GM21723 (cell line): ENCODE results near the gene NLRC5.
A peak's percentile ranks its signal among the peaks of the same experiment; 100 is the strongest.
"Not testable (repeated sequence)": the region's sequence is repeated elsewhere in the genome, so short reads cannot be mapped to it uniquely, and the experiment has no call there.

Experiments used
- ATAC-seq: cut with Tn5 transposase; IDR thresholded peaks from one replicate; pipeline ENCODE4 v1.9.1; 2021; ENCODE audit warnings: mild to moderate bottlenecking, moderate library complexity; ENCODE audit not compliant: unreplicated experiment

The NLRC5 gene

GRCh38 chr16:57092786-57093411 lies 103.5 kb downstream of the NLRC5 start:
- peak; percentile 55 for ATAC-seq

GRCh38 chr16:57093666-57094564 lies 104.6 kb downstream of the NLRC5 start:
- no peak for ATAC-seq

DNA sequence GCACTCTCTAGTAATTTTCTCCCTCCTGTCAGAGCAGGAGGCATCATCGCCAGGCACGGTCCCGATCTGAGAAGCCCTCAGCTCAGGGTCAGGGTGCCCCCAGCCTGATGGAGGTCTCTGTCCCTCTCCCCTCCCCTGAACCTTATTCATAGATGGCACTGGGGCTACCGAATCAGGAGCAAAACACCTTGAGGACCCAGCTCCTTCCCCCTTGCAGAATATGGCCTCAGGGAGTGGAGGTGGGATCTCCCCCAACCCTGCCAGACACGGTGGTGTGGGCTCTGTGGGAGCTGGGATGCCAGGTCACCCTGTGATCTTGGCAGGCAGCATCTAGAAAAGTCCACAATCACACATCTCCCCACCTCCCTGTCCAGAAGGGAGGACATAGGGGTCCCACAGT lies 105.6 kb downstream of the NLRC5 start:
- no peak for ATAC-seq

DNA sequence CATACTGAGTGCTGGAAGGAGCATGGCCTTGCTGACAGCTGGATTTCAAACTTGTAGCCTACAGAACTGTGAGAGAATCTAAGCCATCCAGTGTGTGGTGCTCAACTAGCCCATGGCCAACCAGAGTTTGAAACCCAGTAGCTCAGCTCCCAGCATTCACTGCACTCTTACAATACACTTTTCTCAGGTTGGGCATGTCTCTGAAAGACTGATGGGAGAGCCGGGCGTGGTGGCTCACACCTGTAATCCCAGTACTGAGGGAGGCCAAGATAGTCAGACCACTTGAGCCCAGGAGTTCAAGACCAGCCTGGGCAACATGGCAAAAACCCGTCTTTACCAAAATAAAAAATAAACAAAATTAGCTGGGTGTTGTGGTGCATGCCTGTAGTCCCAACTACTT lies 106.8 kb downstream of the NLRC5 start:
- no peak for ATAC-seq

DNA sequence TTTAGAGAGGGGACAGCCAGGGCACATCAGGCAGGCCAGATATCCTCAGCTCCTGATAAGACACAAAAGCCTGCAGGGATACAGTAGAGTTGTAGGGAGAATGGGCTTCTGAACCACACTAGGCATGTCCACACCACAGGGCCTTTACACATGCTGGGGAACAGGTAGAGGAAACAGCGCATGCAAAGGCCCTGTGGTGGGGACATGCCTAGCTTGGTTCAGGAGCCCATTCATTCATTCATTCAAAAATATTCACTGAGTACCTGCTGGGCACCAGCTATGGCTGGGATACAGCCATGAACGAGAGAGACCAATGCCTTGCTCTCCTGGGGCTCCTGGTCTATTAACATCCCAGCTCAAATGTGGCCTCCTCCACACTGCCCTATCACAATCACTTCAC lies 107.4 kb downstream of the NLRC5 start:
- no peak for ATAC-seq

DNA sequence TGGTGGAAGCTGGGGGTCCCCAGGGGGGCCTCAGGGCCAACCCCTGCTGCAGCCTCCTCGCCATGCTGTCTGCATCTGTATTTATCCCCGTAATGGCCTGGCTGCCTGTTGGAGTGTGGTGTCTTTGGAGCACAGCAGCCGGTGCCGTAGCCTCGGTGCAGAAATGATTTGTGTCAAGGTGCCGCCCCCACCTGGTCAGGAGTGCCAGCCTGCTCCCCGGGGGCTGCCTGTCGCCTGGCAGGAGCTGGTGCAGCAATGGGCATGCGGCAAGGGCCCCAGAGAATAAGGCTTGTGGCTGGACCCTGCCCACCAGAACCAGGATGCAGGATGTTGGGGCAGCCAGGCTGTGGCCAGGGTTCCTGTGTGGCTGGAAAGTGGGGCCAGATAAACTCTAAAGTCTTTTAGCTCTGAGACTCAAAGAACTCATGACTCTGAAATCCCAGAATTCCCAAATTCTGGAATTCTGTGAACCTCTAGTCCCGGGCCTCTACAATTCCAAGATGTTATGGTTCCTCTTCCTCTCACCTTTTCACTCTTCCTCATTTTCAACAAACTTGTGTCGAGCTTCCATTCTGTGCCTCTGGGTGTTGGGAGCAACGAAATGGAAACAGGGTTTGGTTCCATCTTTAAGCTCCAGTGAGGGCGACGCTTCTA lies 109.0 kb downstream of the NLRC5 start:
- no peak for ATAC-seq

DNA sequence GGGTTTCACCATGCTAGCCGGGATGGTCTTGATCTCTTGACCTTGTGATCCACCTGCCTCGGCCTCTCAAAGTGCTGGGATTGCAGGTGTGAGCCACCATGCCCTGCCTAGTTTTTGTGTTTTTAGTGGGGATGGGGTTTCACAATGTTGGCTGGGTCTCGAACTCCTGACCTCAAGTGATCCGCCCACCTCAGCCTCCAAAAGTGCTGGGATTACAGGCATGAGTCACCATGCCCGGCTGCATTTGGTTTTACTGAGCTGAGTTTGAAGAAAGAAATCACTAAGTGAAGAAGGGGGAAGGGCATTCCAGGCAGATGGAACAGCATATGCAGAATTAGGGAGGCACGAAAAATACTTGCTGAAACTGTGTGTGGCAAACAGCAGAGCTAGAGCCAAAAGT lies 110.6 kb downstream of the NLRC5 start:
- ATAC-seq, result not testable (repeated sequence)

DNA sequence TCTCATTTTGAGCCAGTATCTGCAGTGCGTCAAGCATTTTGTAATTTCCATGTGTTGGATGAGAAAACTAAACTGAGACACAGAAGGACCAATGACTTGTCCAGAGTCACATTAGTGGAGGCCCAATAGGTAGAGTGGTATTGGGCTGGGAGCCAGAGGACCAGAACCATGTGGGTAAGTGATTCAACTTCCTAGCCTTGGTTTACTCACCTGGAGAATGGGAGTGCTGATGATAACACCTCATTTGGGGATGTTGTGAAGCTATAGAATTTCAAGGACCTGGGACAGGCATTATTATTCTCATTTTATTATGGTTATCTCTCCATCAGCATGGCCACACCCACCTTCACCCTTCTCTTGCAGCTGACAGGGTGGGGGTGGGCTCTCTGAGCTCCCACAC lies 111.1 kb downstream of the NLRC5 start:
- ATAC-seq, result no peak

- ATAC-seq, result no peak
Observed at GRCh38 chr16:57102888-57103851, 113.8 kb downstream of the NLRC5 start.

GRCh38 chr16:57104706-57105105 lies 115.3 kb downstream of the NLRC5 start:
- ATAC-seq, result no peak

DNA sequence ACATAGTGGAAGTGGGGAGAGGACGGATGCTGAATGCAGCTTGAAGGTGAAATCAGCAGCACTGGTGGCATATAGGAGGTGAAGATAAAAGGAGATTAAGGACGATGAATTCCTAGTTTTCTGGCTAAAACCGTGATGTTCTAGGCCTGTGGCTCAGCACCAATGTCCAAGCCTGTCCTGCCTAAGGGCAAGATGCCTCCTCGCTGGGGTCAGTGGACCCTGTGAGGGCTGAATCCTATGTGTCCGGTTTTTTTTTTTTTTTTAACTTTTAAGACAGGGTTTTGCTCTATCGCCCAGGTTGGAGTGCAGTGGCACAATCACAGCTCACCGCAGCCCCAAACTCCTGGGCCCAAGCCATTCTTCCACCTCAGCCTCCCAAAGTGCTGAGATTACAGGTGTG lies 115.8 kb downstream of the NLRC5 start:
- no peak for ATAC-seq

DNA sequence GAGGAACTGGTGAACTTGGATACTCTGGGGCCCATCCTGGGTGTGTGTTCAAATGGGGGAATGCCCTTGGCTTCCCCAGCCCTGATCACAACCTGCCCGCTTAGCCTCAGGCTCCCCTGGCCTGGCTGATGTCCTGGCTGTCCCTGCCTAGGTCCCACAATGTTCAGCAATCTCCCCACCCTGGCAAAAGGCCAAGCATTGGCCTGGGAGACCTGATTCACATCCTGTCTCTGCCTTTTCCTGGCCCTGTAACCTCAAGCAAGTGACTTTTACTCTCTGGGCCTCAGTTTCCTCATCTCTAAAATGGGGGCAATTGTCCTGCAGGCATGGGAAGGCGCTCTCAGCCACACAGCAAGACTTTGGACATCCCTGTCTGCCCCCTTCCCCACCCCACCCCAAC lies 117.4 kb downstream of the NLRC5 start:
- ATAC-seq, result no peak

DNA sequence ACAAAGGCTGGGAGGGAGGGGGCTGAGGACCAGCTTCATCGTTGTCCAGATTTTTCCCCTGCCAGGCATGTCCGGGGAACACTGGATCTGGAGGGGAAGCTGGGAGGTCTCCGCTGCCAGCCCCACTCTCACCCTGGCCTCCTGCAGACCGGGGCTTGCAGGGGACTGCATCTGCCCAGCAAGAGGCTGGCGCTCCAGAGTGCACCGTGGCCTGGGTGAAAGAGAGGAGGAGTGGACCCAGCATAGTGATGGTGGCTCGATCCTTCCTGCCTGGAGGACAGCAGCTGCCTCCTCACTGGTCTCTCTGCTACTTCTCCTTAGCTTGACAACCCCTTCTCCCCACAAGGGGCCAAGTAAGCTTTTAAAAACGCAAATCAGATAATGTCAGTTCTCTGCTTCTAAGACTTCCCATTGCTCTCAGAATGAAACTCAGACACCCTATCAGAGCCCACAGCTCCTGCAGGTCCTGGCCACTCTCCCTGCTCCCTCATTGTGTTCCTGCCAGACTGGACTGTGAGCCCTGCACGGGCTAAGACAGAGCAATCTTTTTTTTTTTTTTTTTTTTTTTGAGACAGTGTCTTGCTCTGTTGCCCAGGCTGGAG lies 118.1 kb downstream of the NLRC5 start:
- no peak for ATAC-seq

DNA sequence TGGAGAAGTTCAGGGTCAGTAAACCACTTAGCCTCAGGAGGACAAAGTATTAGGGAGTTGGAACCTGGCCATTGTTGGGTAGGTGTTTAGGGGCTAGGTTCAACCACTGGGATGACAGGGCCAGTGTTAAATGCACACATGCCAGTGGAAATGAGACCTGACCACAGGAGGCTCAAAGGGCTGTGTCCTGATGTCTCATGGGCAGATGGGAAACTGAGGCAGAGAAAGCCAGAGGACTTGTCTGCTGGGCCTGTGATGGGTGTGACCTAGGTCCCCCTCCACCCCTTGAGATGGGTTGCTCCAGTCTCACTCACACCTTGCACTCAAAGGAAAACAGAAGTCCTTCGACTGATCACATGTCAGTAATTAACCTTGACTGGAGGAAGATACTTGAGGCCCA lies 119.1 kb downstream of the NLRC5 start:
- no peak for ATAC-seq

DNA sequence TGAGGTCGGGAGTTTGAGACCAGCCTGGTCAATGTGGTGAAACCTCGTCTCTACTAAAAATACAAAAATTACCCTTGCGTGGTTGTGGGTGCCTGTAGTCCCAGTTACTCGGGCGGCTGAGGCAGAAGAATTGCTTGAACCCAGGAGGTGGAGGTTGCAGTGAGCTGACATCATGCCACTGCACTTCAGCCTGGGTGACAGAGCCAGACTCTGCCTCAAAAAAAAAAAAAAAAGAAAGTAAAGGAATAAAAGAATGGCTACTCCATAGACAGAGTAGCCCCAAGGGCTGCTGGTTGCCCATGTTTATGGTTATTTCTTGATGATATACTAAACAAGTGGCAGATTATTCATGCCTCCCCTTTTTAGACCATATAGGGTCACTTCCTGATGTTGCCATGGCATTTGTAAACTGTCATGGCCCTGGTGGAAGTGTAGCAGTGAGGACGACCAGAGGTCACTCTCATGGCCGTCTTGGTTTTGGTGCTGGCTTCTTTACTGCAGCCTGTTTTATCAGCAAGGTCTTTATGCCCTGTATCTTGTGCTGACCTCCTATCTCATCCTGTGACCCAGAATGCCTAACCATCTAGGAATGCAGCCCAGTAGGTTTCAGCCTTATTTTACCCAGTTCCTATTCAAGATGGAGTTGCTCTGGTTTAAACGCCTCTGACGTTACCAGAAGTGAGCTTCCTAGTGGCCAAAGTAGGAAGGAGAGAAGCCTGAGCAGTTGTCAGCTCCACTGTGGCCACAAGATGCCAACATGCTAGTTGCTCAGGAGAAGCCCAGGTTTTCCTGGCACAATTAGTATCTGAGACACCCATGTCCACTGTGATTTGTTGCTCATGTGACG lies 120.1 kb downstream of the NLRC5 start:
- not testable (repeated sequence) for ATAC-seq

GRCh38 chr16:57110937-57111336 lies 121.6 kb downstream of the NLRC5 start:
- ATAC-seq, result no peak

DNA sequence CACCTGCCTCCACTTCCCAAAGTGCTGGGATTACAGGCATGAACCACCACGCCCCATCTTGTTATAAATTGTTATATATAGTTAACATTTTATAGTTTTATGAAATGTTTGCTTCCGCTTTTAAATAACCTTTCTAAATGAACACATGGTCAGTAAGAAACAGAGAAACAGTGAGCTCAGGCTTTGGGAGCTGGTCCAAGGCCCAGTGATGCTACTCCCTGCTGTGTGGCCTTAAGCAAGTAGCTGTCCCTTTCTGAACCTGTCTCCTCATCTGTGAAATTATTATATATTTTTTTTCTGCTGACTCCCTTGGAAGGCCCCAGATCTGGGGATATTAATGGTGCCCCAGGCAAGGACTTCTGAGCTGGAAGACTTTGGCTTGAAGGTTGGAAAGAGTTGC lies 122.1 kb downstream of the NLRC5 start:
- ATAC-seq, result no peak

DNA sequence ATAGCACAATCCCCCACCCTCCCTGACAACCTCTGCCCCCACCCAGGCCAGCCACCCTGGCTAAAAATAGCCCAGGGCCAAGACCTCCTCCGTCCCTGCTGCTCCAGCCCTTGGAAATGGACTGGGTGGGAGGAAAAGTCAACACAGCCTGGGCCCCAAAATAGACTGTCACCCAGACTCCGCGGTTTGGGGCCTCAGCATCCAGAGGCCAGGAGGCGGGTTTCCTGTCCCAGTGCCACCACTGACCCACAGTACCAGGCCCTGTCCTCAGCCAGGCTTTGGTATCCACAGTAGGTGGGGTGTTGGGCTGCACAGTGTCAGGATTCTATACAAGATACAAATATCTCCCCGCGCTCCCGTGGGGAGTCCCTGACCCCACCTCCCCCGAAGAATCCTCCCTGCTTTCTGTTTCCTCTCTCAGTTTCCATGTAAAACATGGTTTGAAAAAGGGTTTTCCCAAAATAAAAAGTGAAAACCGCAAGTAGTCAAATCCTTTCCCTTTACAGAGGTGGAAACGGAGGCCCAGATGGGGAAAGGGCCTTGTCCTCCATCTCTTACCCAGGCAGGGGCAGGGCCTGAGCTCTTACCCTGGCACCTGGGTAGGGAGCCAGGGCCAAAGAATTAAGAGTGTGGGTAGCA lies 123.2 kb downstream of the NLRC5 start:
- ATAC-seq, result no peak

DNA sequence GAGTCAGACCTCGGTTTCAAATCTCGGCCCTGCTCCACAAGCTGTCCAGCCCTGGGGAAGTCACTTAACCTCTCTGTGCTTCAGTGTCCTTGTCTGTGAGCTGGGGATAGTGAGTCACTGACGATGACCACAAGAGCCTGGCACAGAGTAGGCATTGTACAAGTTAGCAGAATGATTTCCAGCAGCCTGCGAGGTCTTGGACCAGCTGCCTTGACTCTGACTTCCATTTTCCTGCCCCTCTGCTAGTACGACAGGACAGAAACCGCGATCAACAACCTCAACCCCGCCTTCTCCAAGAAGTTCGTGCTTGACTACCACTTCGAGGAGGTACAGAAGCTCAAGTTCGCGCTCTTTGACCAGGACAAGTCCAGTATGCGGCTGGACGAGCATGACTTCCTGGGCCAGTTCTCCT lies 123.7 kb downstream of the NLRC5 start:
- no peak for ATAC-seq
